ENCODE results near the gene PCED1A. TPM values are rescaled to one million over a fixed set of nuclear protein-coding genes. Genes with fewer than 3 reads are reported as not detected.

PCED1A gene
- total and polyA plus RNA-seq, 2 of the 13 experiments (the other 11 are each of a cell fraction or from before 2014, with no cell fraction given), result 40.1 to 84.2 TPM

GRCh38 chr20:2815242-2815900 is 25.1 kb downstream of the PCED1A start:
- FAIRE-seq, result no peak
- POLR2A ChIA-PET, result no interaction called here
- Histone ChIP-seq H3K9me3 (ENCODE audit: low read length) (0 out of 2 replicates have a peak, but pooled peaks cover 5% of the 10 kb centered on the region), H3K4me1 (ENCODE audit: insufficient read depth, low read length) (peaks cover 6% of the 10 kb centered on the region; the same call in 1 of the 2 replicates), H3K9ac (ENCODE audit: insufficient read depth, low read depth, low read length) (no peak overlapping the region), H3K79me2 (ENCODE audit: insufficient read depth, low read length) (no peaks in the 10 kb centered on the region), H4K20me1 (ENCODE audit: insufficient read depth, low read length) (no peaks in the 10 kb centered on the region), H3K4me3 (replicated peaks in 1 of 3; ENCODE audit: insufficient read depth in 1 of 3, low read depth in 2 of 3, low read length in 3 of 3) (no peak overlapping the region), H3K4me2 (ENCODE audit: low read depth, low read length) (no peak overlapping the region), H3K36me3 (replicated peaks in 1 of 2; ENCODE audit: control insufficient read depth in 1 of 2, insufficient read depth in 2 of 2, low read length in 2 of 2) (no peaks in the 10 kb centered on the region), H3K27ac (ENCODE audit: extremely low read length, insufficient read depth, low read length) (no peak overlapping the region), H3K27me3 (ENCODE audit: control insufficient read depth in 1 of 2, insufficient read depth in 2 of 2, low read length in 2 of 2) (peaks cover 0 to 69% of the 10 kb centered on the region in 2 experiments), H2AFZ (ENCODE audit: low read length) (no peak overlapping the region)
- CTCF ChIA-PET (ENCODE audit: low intra/inter-chr PET ratio, low total read pairs), result interaction anchor here (1.7 kb wide), 1 partner anchor 37 kb away, joined by 11 read pairs; no protein-coding TSS in a partner anchor
- intact Hi-C loops (cut with micrococcal nuclease; ENCODE audit: unreplicated experiment) (no loop called here), in situ Hi-C loops (cut with HindIII; ENCODE audit: extremely low pct_ligation_motif_present, low pct_unique_long_range_greater_than_20kb) (no loop called here)
- BruUV-seq (replicated peaks), result no TSS peak
- ATAC-seq, result peak; percentile 7; the same call in 2 of the 3 replicates
- TF ChIP-seq ZFP1 (CRISPR knock-in tag; IDR thresholded peaks at IDR 0.05) (no peak), ETV6 (CRISPR knock-in tag; conservative IDR thresholded peaks at IDR 0.05) (no peak), ZNF3 (CRISPR knock-in tag; IDR thresholded peaks at IDR 0.05) (no peak)
- TF ChIP-seq, protein P1, sequence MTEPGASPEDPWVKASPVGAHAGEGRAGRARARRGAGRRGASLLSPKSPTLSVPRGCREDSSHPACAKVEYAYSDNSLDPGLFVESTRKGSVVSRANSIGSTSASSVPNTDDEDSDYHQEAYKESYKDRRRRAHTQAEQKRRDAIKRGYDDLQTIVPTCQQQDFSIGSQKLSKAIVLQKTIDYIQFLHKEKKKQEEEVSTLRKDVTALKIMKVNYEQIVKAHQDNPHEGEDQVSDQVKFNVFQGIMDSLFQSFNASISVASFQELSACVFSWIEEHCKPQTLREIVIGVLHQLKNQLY (CRISPR knock-in tag; IDR thresholded peaks at IDR 0.05), result no peak
- TF ChIP-seq, protein P2, sequence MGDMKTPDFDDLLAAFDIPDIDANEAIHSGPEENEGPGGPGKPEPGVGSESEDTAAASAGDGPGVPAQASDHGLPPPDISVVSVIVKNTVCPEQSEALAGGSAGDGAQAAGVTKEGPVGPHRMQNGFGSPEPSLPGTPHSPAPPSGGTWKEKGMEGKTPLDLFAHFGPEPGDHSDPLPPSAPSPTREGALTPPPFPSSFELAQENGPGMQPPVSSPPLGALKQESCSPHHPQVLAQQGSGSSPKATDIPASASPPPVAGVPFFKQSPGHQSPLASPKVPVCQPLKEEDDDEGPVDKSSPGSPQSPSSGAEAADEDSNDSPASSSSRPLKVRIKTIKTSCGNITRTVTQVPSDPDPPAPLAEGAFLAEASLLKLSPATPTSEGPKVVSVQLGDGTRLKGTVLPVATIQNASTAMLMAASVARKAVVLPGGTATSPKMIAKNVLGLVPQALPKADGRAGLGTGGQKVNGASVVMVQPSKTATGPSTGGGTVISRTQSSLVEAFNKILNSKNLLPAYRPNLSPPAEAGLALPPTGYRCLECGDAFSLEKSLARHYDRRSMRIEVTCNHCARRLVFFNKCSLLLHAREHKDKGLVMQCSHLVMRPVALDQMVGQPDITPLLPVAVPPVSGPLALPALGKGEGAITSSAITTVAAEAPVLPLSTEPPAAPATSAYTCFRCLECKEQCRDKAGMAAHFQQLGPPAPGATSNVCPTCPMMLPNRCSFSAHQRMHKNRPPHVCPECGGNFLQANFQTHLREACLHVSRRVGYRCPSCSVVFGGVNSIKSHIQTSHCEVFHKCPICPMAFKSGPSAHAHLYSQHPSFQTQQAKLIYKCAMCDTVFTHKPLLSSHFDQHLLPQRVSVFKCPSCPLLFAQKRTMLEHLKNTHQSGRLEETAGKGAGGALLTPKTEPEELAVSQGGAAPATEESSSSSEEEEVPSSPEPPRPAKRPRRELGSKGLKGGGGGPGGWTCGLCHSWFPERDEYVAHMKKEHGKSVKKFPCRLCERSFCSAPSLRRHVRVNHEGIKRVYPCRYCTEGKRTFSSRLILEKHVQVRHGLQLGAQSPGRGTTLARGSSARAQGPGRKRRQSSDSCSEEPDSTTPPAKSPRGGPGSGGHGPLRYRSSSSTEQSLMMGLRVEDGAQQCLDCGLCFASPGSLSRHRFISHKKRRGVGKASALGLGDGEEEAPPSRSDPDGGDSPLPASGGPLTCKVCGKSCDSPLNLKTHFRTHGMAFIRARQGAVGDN (CRISPR knock-in tag; IDR thresholded peaks at IDR 0.05), result 0 out of 2 replicates have a peak, but pooled peaks have one; percentile 12
- 47% methylated on average over 6 of the region's 8 CpGs for WGBS (ENCODE audit: low lambda C conversion rate)
- DNase-seq (ENCODE audit: low spot score), result no peak

Data from HepG2 (cell line).